Keratinocyte (primary cell): ENCODE measurements around the gene RPP25L. TPM values are rescaled to one million over a fixed set of nuclear protein-coding genes. Genes with fewer than 3 reads are reported as not detected.

Experiments used
- DNase-seq: peaks from one replicate; pipeline ENCODE4 v3.0.0-alpha.2; 2011; ENCODE audit warnings: low read depth, missing footprints, low spot score
- FAIRE-seq: peaks from 2 replicates; lab custom pipeline; 2011; peaks lifted over from hg19 to GRCh38; lab: Jason Lieb, UNC
- H2AFZ ChIP-seq: 2 replicates; pipeline ENCODE4 v1.6.0; 2012; ENCODE audit warnings: low read length, control low read depth, inconsistent platforms; ENCODE audit not compliant: control insufficient read depth
- H3K27ac ChIP-seq: 2 replicates; pipeline ENCODE4 v1.5.1; 2011; ENCODE audit warnings: low read length; ENCODE audit not compliant: control insufficient read depth, insufficient read depth
- H3K27me3 ChIP-seq: 3 replicates; pipeline ENCODE4 v1.6.0; 2011; ENCODE audit warnings: low read length; ENCODE audit not compliant: control insufficient read depth, insufficient read depth; ENCODE audit errors: extremely low read depth
- H3K36me3 ChIP-seq, 2 experiments: 2 replicates in 1 of 2; 3 replicates in 1 of 2; pipeline ENCODE4 v1.5.1; 2011; ENCODE audit warnings: low read length in 2 of 2, mild to moderate bottlenecking in 1 of 2; ENCODE audit not compliant: control insufficient read depth in 2 of 2, insufficient read depth in 2 of 2; ENCODE audit errors: extremely low read depth in 1 of 2
- H3K4me1 ChIP-seq: 3 replicates; pipeline ENCODE4 v1.5.1; 2011; ENCODE audit warnings: low read length; ENCODE audit not compliant: control insufficient read depth, insufficient read depth; ENCODE audit errors: extremely low read depth
- H3K4me2 ChIP-seq: 3 replicates; pipeline ENCODE4 v1.6.0; 2011; ENCODE audit warnings: low read depth, low read length; ENCODE audit not compliant: control insufficient read depth, insufficient read depth; ENCODE audit errors: extremely low read depth
- H3K4me3 ChIP-seq, 3 experiments: fragments of 200-600 bp in 1 of 3; sonication (generic) in 1 of 3; 2 replicates in 2 of 3; 3 replicates in 1 of 3; pipeline ENCODE4 v1.5.1; 2011 to 2016; ENCODE audit warnings: low read length in 3 of 3, mild to moderate bottlenecking in 3 of 3, control low read depth in 2 of 3, inconsistent platforms in 1 of 3, low read depth in 1 of 3, mixed read lengths in 1 of 3, mixed run types in 1 of 3, moderate library complexity in 1 of 3; ENCODE audit not compliant: control insufficient read depth in 2 of 3, insufficient read depth in 2 of 3; ENCODE audit errors: extremely low read depth in 1 of 3
- H3K79me2 ChIP-seq: 2 replicates; pipeline ENCODE4 v1.6.0; 2012; ENCODE audit warnings: low read length; ENCODE audit not compliant: control insufficient read depth, insufficient read depth
- H3K9ac ChIP-seq: 3 replicates; pipeline ENCODE4 v1.6.0; 2011; ENCODE audit warnings: low read length; ENCODE audit not compliant: control insufficient read depth, insufficient read depth; ENCODE audit errors: extremely low read depth
- H3K9me1 ChIP-seq: 3 replicates; pipeline ENCODE4 v1.6.0; 2011; ENCODE audit warnings: low read length; ENCODE audit not compliant: control insufficient read depth, insufficient read depth; ENCODE audit errors: extremely low read depth
- H3K9me3 ChIP-seq: 2 replicates; pipeline ENCODE4 v1.5.1; 2012; ENCODE audit warnings: low read depth, low read length; ENCODE audit not compliant: control insufficient read depth
- H4K20me1 ChIP-seq: 3 replicates; pipeline ENCODE4 v1.6.0; 2011; ENCODE audit warnings: low read length; ENCODE audit not compliant: control insufficient read depth, insufficient read depth; ENCODE audit errors: extremely low read depth
- CTCF ChIP-seq, 3 experiments: IDR thresholded peaks in 1 of 3; conservative IDR thresholded peaks in 1 of 3; optimal IDR thresholded peaks in 1 of 3; 2 replicates in 2 of 3; 3 replicates in 1 of 3; pipeline versions ENCODE3 to v1.5.1; 2011; ENCODE audit warnings: low read length in 3 of 3, mild to moderate bottlenecking in 3 of 3, moderate library complexity in 2 of 3, control low read depth in 1 of 3, inconsistent platforms in 1 of 3; ENCODE audit not compliant: insufficient read depth in 2 of 3; ENCODE audit errors: extremely low read depth in 1 of 3
- EZH2 ChIP-seq: IDR thresholded peaks from one replicate; pipeline ENCODE4 v1.6.1; 2012; ENCODE audit warnings: inconsistent platforms, mild to moderate bottlenecking, low read length, moderate library complexity
- dilution Hi-C: fragments of 300-500 bp; cut with MboI; formaldehyde crosslinking; loops from one replicate; pipeline ENCODE4 v1.7.0; 2020; ENCODE audit warnings: low sequenced_read_pairs; ENCODE audit not compliant: extremely low pct_ligation_motif_present
- polyA plus RNA-seq, 5 experiments: library from polyadenylated mRNA; depleted of rRNA in 3 of 5; stranded (reverse) in 3 of 5; stranded (forward) in 1 of 5; unstranded in 1 of 5; fragments of >200 nt; gene quantifications; 1 replicate in 1 of 5; 2 replicates in 3 of 5; 3 replicates in 1 of 5; pipeline versions ENCODE4 v1.2.1 to v1.2.3, GENCODE V29; 2011 to 2012; ENCODE audit warnings: missing spikeins in 2 of 5, low read depth in 1 of 5, low replicate concordance in 1 of 5

Gene RPP25L
- polyA plus RNA-seq, 1 donor (not counting 4 experiments of a cell fraction or from before 2014, with no cell fraction given): 23.4 TPM

- no peaks in the 10 kb centered on the region for H3K9me3 ChIP-seq
- H3K4me2 ChIP-seq: no peak overlapping the region
- dilution Hi-C loops: no loop called here
- TF ChIP-seq EZH2 (no peak), CTCF (optimal IDR thresholded peaks at IDR 0.05 in 1 of 3, IDR thresholded peaks at IDR 0.05 in 1 of 3, conservative IDR thresholded peaks at IDR 0.05 in 1 of 3; ENCODE audit: extremely low read depth in 1 of 3, insufficient read depth in 2 of 3, low read length in 3 of 3) (no peak)
- H3K4me1 ChIP-seq: peaks cover 13% of the 10 kb centered on the region
- no peaks in the 10 kb centered on the region for H4K20me1 ChIP-seq
- peaks cover 1 to 3% of the 10 kb centered on the region in 2 experiments for H3K36me3 ChIP-seq
- H3K9ac ChIP-seq: no peak overlapping the region
- H3K4me3 ChIP-seq: no peak overlapping the region
- no peak for FAIRE-seq
- no peak overlapping the region for H3K27ac ChIP-seq
- no peak for DNase-seq
- H3K9me1 ChIP-seq: no peaks in the 10 kb centered on the region
- no peaks in the 10 kb centered on the region for H3K27me3 ChIP-seq
- no peak overlapping the region for H2AFZ ChIP-seq
- H3K79me2 ChIP-seq: peaks cover 13% of the 10 kb centered on the region
These were observed 4.6 kb downstream of the RPP25L start for GRCh38 chr9:34607331-34607730.

DNA sequence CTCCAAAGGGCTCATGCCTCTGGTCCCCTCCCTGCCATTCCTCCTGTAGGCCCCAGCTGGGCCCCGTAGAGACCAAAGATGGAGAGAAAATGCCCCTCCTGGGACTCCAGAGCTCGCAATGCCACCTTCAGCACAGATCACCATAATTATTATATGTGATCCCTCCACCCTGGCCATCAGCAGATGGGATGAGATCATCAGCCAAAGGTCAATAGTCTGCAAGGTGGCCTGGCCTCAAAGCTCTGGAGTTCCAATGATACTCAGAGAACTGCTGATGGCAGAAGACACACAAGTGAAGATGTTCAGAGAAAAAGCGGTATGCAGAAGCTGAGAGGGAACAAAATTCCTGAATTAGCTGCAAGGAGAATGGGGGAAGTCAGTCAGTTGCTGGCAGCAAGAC is 5.0 kb downstream of the RPP25L start:
- peaks cover 13% of the 10 kb centered on the region for H3K79me2 ChIP-seq
- no peak overlapping the region for H3K4me2 ChIP-seq
- peaks cover 1 to 3% of the 10 kb centered on the region in 2 experiments for H3K36me3 ChIP-seq
- H3K9me3 ChIP-seq: no peaks in the 10 kb centered on the region
- FAIRE-seq (no peak), DNase-seq (no peak)
- no peaks in the 10 kb centered on the region for H3K9me1 ChIP-seq
- H2AFZ ChIP-seq: no peak overlapping the region
- no peaks in the 10 kb centered on the region for H4K20me1 ChIP-seq
- no peak overlapping the region for H3K9ac ChIP-seq
- TF ChIP-seq CTCF (optimal IDR thresholded peaks at IDR 0.05 in 1 of 3, IDR thresholded peaks at IDR 0.05 in 1 of 3, conservative IDR thresholded peaks at IDR 0.05 in 1 of 3; ENCODE audit: extremely low read depth in 1 of 3, insufficient read depth in 2 of 3, low read length in 3 of 3) (no peak), EZH2 (no peak)
- H3K4me3 ChIP-seq: no peak overlapping the region
- no peak overlapping the region for H3K27ac ChIP-seq
- peaks cover 11% of the 10 kb centered on the region for H3K4me1 ChIP-seq
- dilution Hi-C loops: no loop called here
- no peaks in the 10 kb centered on the region for H3K27me3 ChIP-seq
